NCI-H2107 (cell line): ENCODE data around the gene QDPR.
A peak's percentile ranks its signal among the peaks of the same experiment; 100 is the strongest.
"Not testable (repeated sequence)": the region's sequence is repeated elsewhere in the genome, so short reads cannot be mapped to it uniquely, and the experiment has no call there.

ENCODE experiments used
- DNase-seq: peaks from one replicate; lab custom pipeline; 2025; lab: John Stamatoyannopoulos, UW

QDPR gene

GRCh38 chr4:17491196-17491595, 20.7 kb downstream of the QDPR start:
- DNase-seq = no peak

- DNase-seq = no peak
Observed at GRCh38 chr4:17490575-17491059, 21.3 kb downstream of the QDPR start.

- no peak for DNase-seq
Observed at GRCh38 chr4:17489721-17490120, 22.2 kb downstream of the QDPR start.

GRCh38 chr4:17489123-17489522, 22.8 kb downstream of the QDPR start:
- no peak for DNase-seq

GRCh38 chr4:17482716-17483115, 29.2 kb downstream of the QDPR start:
- no peak for DNase-seq

- DNase-seq = no peak
Observed at GRCh38 chr4:17480955-17481354, 30.9 kb downstream of the QDPR start.

- DNase-seq = no peak
Observed at GRCh38 chr4:17480210-17480927, 31.5 kb downstream of the QDPR start.

- DNase-seq = no peak
Observed at GRCh38 chr4:17477774-17478472, 34.0 kb downstream of the QDPR start.

- no peak for DNase-seq
Observed at GRCh38 chr4:17476853-17477252, 35.0 kb downstream of the QDPR start.

GRCh38 chr4:17475481-17475880, 36.4 kb downstream of the QDPR start:
- DNase-seq = no peak

- DNase-seq = no peak
Observed at GRCh38 chr4:17469931-17470674, 41.8 kb downstream of the QDPR start.

- DNase-seq = no peak
Observed at GRCh38 chr4:17468619-17469221, 43.2 kb downstream of the QDPR start.

GRCh38 chr4:17463606-17464005, 48.3 kb downstream of the QDPR start:
- DNase-seq = no peak

- no peak for DNase-seq
Observed at GRCh38 chr4:17450269-17450804, 61.6 kb downstream of the QDPR start.

- DNase-seq = no peak
Observed at GRCh38 chr4:17448689-17449088, 63.2 kb downstream of the QDPR start.

- DNase-seq = peak; percentile 12
Observed at GRCh38 chr4:17447675-17448298, 64.1 kb downstream of the QDPR start.

GRCh38 chr4:17447056-17447455, 64.8 kb downstream of the QDPR start:
- no peak for DNase-seq

- not testable (repeated sequence) for DNase-seq
Observed at GRCh38 chr4:17442477-17442876, 69.4 kb downstream of the QDPR start.

- no peak for DNase-seq
Observed at GRCh38 chr4:17437396-17437795, 74.5 kb downstream of the QDPR start.

- DNase-seq = no peak
Observed at GRCh38 chr4:17436750-17437090, 75.2 kb downstream of the QDPR start.
